ENCODE data around the gene KATNAL2. TPM values are rescaled to one million over a fixed set of nuclear protein-coding genes. Genes with fewer than 3 reads are reported as not detected.
"Not testable (repeated sequence)": the region's sequence is repeated elsewhere in the genome, so short reads cannot be mapped to it uniquely, and the experiment has no call there.

KATNAL2 gene
- total and polyA plus RNA-seq, 2 donors from 2014 or later = 6.9 to 13.4 TPM

DNA sequence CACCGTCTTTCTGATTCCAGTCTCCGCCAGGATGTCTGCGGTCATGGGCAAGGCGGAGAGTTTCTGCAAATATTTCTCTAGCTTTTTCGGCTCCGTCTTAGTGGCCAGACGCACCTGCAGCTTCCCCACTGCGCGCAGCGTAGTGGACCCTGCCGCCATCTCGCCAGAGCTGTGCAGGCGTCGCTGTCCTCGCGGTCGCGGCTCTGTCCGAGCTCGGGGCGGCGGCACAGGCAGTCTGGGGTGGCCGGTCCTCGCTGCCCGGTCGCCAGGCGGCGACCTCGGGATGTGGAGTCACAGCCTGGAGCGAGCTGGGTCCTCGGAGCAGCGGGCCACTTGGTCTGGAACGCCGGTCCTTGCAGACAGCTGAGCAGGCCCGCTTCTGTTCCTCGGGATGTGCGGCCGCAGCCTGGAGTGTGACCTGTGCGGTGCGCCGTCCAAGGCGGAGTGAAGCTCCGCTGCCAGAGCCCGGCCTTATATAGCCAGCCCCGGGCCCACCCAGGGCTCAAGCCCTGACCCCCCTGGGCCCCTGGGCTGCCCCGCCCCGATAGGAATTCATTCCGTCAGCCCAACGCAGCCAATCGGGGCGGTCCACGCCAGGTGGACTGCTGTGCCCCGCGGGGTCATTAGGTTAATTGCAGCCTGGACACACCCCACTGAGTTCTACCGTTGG is 112.4 kb downstream of the KATNAL2 start:
- H3K27ac ChIP-seq (ENCODE audit: low read depth in 2 of 2, low read length in 2 of 2); H3K4me1 ChIP-seq (ENCODE audit: control insufficient read depth in 2 of 3, insufficient read depth in 2 of 3, low read depth in 1 of 3, low read length in 3 of 3); H3K4me3 ChIP-seq (ENCODE audit: low read length in 3 of 3); H3K9ac ChIP-seq (ENCODE audit: low read length in 3 of 3); H3K36me3 ChIP-seq (ENCODE audit: control insufficient read depth in 2 of 3, insufficient read depth in 3 of 3, low read length in 3 of 3); DNase-seq; H3K27me3 ChIP-seq (ENCODE audit: control insufficient read depth, insufficient read depth, low read length); intact Hi-C loops (cut with DNase I); FAIRE-seq; H3K9me3 ChIP-seq (ENCODE audit: control insufficient read depth in 2 of 3, insufficient read depth in 1 of 3, low read length in 3 of 3): not testable (repeated sequence)

DNA sequence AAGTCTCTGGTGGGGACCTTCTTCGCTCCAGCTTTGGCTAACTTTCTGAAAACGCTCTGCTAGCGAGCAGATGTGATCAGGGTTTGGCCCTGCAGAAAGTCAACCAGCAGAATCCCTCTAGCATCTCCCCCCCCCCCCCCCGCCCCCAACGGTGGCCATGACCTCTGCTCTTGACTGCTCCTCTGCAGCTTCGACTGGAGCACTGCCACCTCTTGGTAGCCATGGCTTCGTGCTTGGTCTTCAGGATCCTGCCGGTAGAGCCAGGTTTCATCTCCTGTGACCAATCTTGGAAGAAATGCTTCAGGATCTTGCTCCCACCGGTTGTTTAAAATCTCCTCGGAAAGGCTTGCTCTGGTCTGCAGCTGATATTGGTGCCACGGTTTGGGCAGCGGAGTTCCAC is 113.5 kb downstream of the KATNAL2 start:
- H3K4me3 ChIP-seq (ENCODE audit: low read length in 3 of 3); DNase-seq; intact Hi-C loops (cut with DNase I); H3K27me3 ChIP-seq (ENCODE audit: control insufficient read depth, insufficient read depth, low read length); FAIRE-seq; H3K9me3 ChIP-seq (ENCODE audit: control insufficient read depth in 2 of 3, insufficient read depth in 1 of 3, low read length in 3 of 3); H3K36me3 ChIP-seq (ENCODE audit: control insufficient read depth in 2 of 3, insufficient read depth in 3 of 3, low read length in 3 of 3); H3K9ac ChIP-seq (ENCODE audit: low read length in 3 of 3); H3K4me1 ChIP-seq (ENCODE audit: control insufficient read depth in 2 of 3, insufficient read depth in 2 of 3, low read depth in 1 of 3, low read length in 3 of 3); H3K27ac ChIP-seq (ENCODE audit: low read depth in 2 of 2, low read length in 2 of 2): not testable (repeated sequence)

DNA sequence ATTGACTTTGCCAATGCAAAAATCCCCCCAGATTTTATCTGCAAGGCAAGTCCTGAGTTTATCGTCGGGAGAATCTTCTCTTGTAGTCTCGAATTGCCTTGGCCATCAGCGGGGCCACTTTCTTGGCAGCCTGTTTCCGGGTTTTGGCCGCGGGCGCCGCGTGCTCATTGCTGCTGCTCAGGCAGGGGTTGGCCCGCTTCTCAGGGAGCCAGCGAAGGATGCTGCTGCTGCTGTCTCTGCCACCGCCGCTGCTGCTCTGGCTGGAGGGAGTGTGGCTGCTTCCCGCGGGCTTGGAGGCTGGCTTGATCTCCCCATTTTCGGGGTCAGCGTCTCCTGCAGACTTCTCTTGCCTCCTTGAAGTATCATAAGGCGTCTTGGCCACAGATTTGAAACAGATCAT is 115.5 kb downstream of the KATNAL2 start:
- intact Hi-C loops (cut with DNase I) = no loop called here
- DNase-seq (no peak), FAIRE-seq (no peak)
- TF ChIP-seq, protein P1, sequence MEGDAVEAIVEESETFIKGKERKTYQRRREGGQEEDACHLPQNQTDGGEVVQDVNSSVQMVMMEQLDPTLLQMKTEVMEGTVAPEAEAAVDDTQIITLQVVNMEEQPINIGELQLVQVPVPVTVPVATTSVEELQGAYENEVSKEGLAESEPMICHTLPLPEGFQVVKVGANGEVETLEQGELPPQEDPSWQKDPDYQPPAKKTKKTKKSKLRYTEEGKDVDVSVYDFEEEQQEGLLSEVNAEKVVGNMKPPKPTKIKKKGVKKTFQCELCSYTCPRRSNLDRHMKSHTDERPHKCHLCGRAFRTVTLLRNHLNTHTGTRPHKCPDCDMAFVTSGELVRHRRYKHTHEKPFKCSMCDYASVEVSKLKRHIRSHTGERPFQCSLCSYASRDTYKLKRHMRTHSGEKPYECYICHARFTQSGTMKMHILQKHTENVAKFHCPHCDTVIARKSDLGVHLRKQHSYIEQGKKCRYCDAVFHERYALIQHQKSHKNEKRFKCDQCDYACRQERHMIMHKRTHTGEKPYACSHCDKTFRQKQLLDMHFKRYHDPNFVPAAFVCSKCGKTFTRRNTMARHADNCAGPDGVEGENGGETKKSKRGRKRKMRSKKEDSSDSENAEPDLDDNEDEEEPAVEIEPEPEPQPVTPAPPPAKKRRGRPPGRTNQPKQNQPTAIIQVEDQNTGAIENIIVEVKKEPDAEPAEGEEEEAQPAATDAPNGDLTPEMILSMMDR (IDR thresholded peaks at IDR 0.05; ENCODE audit: borderline replicate concordance, extremely low read depth, insufficient read depth) = no peak
- Histone ChIP-seq H3K4me1 (ENCODE audit: control insufficient read depth in 2 of 3, insufficient read depth in 2 of 3, low read depth in 1 of 3, low read length in 3 of 3) (no peaks in the 10 kb centered on the region), H3K27ac (ENCODE audit: low read depth in 2 of 2, low read length in 2 of 2) (no peak overlapping the region), H3K9ac (ENCODE audit: low read length in 3 of 3) (no peak overlapping the region), H3K27me3 (ENCODE audit: control insufficient read depth, insufficient read depth, low read length) (no peaks in the 10 kb centered on the region), H3K4me3 (ENCODE audit: low read length in 3 of 3) (no peak overlapping the region), H3K9me3 (ENCODE audit: control insufficient read depth in 2 of 3, insufficient read depth in 1 of 3, low read length in 3 of 3) (no peaks in the 10 kb centered on the region), H3K36me3 (ENCODE audit: control insufficient read depth in 2 of 3, insufficient read depth in 3 of 3, low read length in 3 of 3) (no peaks in the 10 kb centered on the region)

DNA sequence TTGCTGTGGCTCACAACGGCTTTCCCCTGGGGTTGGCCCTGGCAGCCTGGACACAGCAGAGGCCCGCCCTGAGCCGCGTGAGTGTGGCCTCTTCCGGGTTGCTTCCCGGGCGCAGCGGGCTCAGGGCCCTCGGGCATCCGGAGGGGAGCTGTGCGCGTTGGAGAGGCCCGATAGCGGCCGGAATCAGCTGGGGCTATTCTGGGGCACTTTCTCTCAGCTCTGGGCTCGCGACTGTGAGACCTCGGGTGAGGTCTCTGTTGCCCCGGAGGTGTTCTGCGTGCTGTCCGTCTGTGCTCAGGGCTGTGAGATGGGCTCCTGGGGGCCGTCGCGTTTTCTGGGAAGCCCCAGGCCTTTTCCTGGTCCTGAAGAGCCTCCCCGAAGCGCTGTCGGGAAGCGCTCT is 117.2 kb downstream of the KATNAL2 start:
- H3K9ac ChIP-seq (ENCODE audit: low read length in 3 of 3); H3K27me3 ChIP-seq (ENCODE audit: control insufficient read depth, insufficient read depth, low read length); H3K9me3 ChIP-seq (ENCODE audit: control insufficient read depth in 2 of 3, insufficient read depth in 1 of 3, low read length in 3 of 3); H3K36me3 ChIP-seq (ENCODE audit: control insufficient read depth in 2 of 3, insufficient read depth in 3 of 3, low read length in 3 of 3); intact Hi-C loops (cut with DNase I); H3K4me3 ChIP-seq (ENCODE audit: low read length in 3 of 3); H3K27ac ChIP-seq (ENCODE audit: low read depth in 2 of 2, low read length in 2 of 2); DNase-seq; FAIRE-seq; H3K4me1 ChIP-seq (ENCODE audit: control insufficient read depth in 2 of 3, insufficient read depth in 2 of 3, low read depth in 1 of 3, low read length in 3 of 3): not testable (repeated sequence)

DNA sequence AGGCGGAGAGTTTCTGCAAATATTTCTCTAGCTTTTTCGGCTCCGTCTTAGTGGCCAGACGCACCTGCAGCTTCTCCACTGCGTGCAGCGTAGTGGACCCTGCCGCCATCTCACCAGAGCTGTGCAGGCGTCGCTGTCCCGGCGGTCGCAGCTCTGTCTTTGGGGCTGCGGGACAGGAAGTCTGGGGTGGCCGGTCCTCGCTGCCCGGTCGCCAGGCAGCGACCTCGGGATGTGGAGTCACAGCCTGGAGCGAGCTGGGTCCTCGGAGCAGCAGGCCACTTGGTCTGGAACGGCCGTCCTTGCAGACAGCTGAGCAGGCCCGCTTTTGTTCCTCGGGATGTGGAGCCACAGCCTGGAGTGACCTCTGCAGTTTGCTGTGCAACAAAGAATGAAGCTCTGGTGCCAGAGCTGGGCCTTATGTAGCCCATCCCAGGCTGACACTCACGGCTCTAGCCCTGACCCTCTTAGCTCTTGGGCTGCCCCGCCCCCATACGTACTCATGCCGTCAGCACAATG is 117.8 kb downstream of the KATNAL2 start, which contains the start of gene ELOA2:
TSS of gene ELOA2 (minus strand) at position 466 of the 516 bp plus-strand sequence. CDS start at position 109, 357 bp downstream.
- Histone ChIP-seq H3K27ac (ENCODE audit: low read depth in 2 of 2, low read length in 2 of 2) (no peak within 1 kb of the TSS), H3K9me3 (ENCODE audit: control insufficient read depth in 2 of 3, insufficient read depth in 1 of 3, low read length in 3 of 3) (no peaks in the 10 kb centered on the region), H3K9ac (ENCODE audit: low read length in 3 of 3) (no peak within 1 kb of the TSS), H3K4me1 (ENCODE audit: control insufficient read depth in 2 of 3, insufficient read depth in 2 of 3, low read depth in 1 of 3, low read length in 3 of 3) (no peaks in the 10 kb centered on the region), H3K36me3 (ENCODE audit: control insufficient read depth in 2 of 3, insufficient read depth in 3 of 3, low read length in 3 of 3) (no peaks in the 10 kb centered on the region), H3K27me3 (ENCODE audit: control insufficient read depth, insufficient read depth, low read length) (no peaks in the 10 kb centered on the region), H3K4me3 (ENCODE audit: low read length in 3 of 3) (no peak within 1 kb of the TSS)
- intact Hi-C loops (cut with DNase I) = no loop called here
- no peak for DNase-seq
- TF ChIP-seq, protein P1 (IDR thresholded peaks at IDR 0.05; ENCODE audit: borderline replicate concordance, extremely low read depth, insufficient read depth) = no peak
- FAIRE-seq = no peak
